Naive thymus-derived CD4-positive, alpha-beta T cell (primary cell): ENCODE data around the gene DIPK1C. TPM values are rescaled to one million over a fixed set of nuclear protein-coding genes. Genes with fewer than 3 reads are reported as not detected.

ENCODE experiments used
- ATAC-seq: fragments of 150-1000 bp; cut with Tn5 transposase; 2 replicates; pipeline ENCODE4 v1.10.0; 2021; ENCODE audit warnings: mild to moderate bottlenecking, moderate library complexity
- CTCF ChIA-PET: fragments of 350-600 bp; sonication (Branson Sonifier 250); formaldehyde crosslinking; loops from one replicate; lab custom pipeline; 2021; ENCODE audit warnings: antibody characterized with exemption; lab: Charles Lee
- POLR2A ChIA-PET: fragments of 350-600 bp; sonication (Branson Sonifier 250); formaldehyde crosslinking; loops from one replicate; lab custom pipeline; 2021; ENCODE audit warnings: antibody characterized with exemption, inconsistent platforms; lab: Charles Lee
- DNase-seq, 9 donors: peaks; one replicate each; pipeline versions ENCODE4 v3.0.0 to v3.0.0-alpha.2; 2020 to 2022; ENCODE audit warnings: mixed read lengths in 1 of 9
- H3K27ac ChIP-seq: one replicate; pipeline ENCODE4 v1.7.0; 2013; ENCODE audit warnings: mild to moderate bottlenecking, low read depth, low read length, moderate library complexity
- H3K27me3 ChIP-seq, 2 donors: one replicate each; pipeline ENCODE4 v1.7.0; 2013; ENCODE audit warnings: low read length in 2 of 2, mild to moderate bottlenecking in 2 of 2, moderate library complexity in 2 of 2; ENCODE audit not compliant: control insufficient read depth in 2 of 2, insufficient read depth in 2 of 2
- H3K36me3 ChIP-seq, 3 experiments: 1 replicate in 2 of 3; 2 replicates in 1 of 3; pipeline ENCODE4 v1.7.0; 2013; ENCODE audit warnings: low read length in 3 of 3, mild to moderate bottlenecking in 3 of 3, moderate library complexity in 1 of 3; ENCODE audit not compliant: insufficient read depth in 3 of 3, control insufficient read depth in 2 of 3
- H3K4me1 ChIP-seq, 2 donors: one replicate each; pipeline ENCODE4 v1.7.0; 2013; ENCODE audit warnings: low read length in 2 of 2, mild to moderate bottlenecking in 2 of 2, moderate library complexity in 1 of 2; ENCODE audit not compliant: control insufficient read depth in 2 of 2, insufficient read depth in 2 of 2
- H3K4me3 ChIP-seq: 2 replicates; pipeline ENCODE4 v1.7.0; 2013; ENCODE audit warnings: mild to moderate bottlenecking, low read length
- H3K9me3 ChIP-seq, 3 experiments: 1 replicate in 2 of 3; 2 replicates in 1 of 3; pipeline ENCODE4 v1.7.0; 2013; ENCODE audit warnings: low read length in 3 of 3; ENCODE audit not compliant: control insufficient read depth in 2 of 3
- H3K27ac Mint-ChIP-seq, 9 donors: one replicate each; pipeline ENCODE4 v1.8.0; 2020 to 2022; ENCODE audit warnings: mixed read lengths in 9 of 9, mild to moderate bottlenecking in 8 of 9, moderate library complexity in 5 of 9, inconsistent platforms in 2 of 9
- H3K27me3 Mint-ChIP-seq, 5 donors: one replicate each; pipeline ENCODE4 v1.8.0; 2021 to 2022; ENCODE audit warnings: mixed read lengths in 5 of 5, mild to moderate bottlenecking in 1 of 5
- H3K36me3 Mint-ChIP-seq, 5 donors: one replicate each; pipeline ENCODE4 v1.8.0; 2020 to 2022; ENCODE audit warnings: mixed read lengths in 5 of 5, mild to moderate bottlenecking in 3 of 5, inconsistent platforms in 1 of 5
- H3K4me1 Mint-ChIP-seq, 7 donors: one replicate each; pipeline ENCODE4 v1.8.0; 2020 to 2022; ENCODE audit warnings: mixed read lengths in 7 of 7, mild to moderate bottlenecking in 3 of 7, inconsistent platforms in 1 of 7
- H3K4me3 Mint-ChIP-seq, 10 donors: one replicate each; pipeline ENCODE4 v1.8.0; 2020 to 2022; ENCODE audit warnings: mild to moderate bottlenecking in 10 of 10, mixed read lengths in 10 of 10, moderate library complexity in 6 of 10, inconsistent platforms in 2 of 10
- H3K9me3 Mint-ChIP-seq, 11 donors: one replicate each; pipeline ENCODE4 v1.8.0; 2020 to 2022; ENCODE audit warnings: mixed read lengths in 11 of 11, mild to moderate bottlenecking in 4 of 11, inconsistent platforms in 1 of 11, moderate library complexity in 1 of 11
- intact Hi-C, 2 donors: fragments of 100-400 bp; cut with micrococcal nuclease; formaldehyde crosslinking; loops; one replicate each; pipeline ENCODE4 v1.15.1; 2023
- polyA plus RNA-seq, 2 donors: library from polyadenylated mRNA; unstranded; fragments of 300-500 nt; fragmentation: Illumina TruSeq; gene quantifications; one replicate each; pipeline ENCODE4 v1.2.3, GENCODE V29; 2021
- total RNA-seq, 6 experiments: library from RNA in 5 of 6; stranded (reverse) in 5 of 6; gene quantifications; 1 replicate in 5 of 6; 2 replicates in 1 of 6; pipeline ENCODE4 v1.2.3 and lab custom pipeline; 2021 to 2026

DIPK1C gene
- total and polyA plus RNA-seq, 7 experiments from 2014 or later = not detected

- H3K36me3 ChIP-seq = no peaks in the 10 kb centered on the region
- H3K27ac Mint-ChIP-seq = peak overlapping the region; percentile 92 to 99 (median 96)
- H3K9me3 ChIP-seq = no peaks in the 10 kb centered on the region
- CTCF ChIA-PET = interaction anchor here (1.2 to 1.4 kb wide), 2 partner anchors 17 to 86 kb away, joined by 4 read pairs; no protein-coding TSS in a partner anchor
- H3K4me3 ChIP-seq = peak overlapping the region; percentile 35
- POLR2A ChIA-PET = interaction anchor here (0.6 to 1.7 kb wide), 3 partner anchors 34 to 76 kb away, joined by 3 to 5 read pairs (median 4); no protein-coding TSS in a partner anchor
- H3K27ac ChIP-seq = peak overlapping the region; percentile 70
- no peaks in the 10 kb centered on the region for H3K27me3 ChIP-seq
- peak; percentile 41 for ATAC-seq
- peak in 4 of 9 donors; percentile 12 to 28 (median 13) for DNase-seq
- H3K4me3 Mint-ChIP-seq = peak overlapping the region; percentile 71 to 93 (median 84)
- intact Hi-C loops = loop anchor here (1.0 kb wide), 3 partner anchors 30 to 85 kb away; no protein-coding TSS in a partner anchor
- H3K4me1 ChIP-seq = peaks cover 5 to 19% of the 10 kb centered on the region in 2 donors
- peaks cover 0 to 14% (median 0%) of the 10 kb centered on the region in 5 donors for H3K36me3 Mint-ChIP-seq
- peaks cover 0 to 6% (median 0%) of the 10 kb centered on the region in 11 donors for H3K9me3 Mint-ChIP-seq
- H3K27me3 Mint-ChIP-seq = peaks cover 0 to 5% (median 0%) of the 10 kb centered on the region in 5 donors
- H3K4me1 Mint-ChIP-seq = peaks cover 15 to 45% (median 37%) of the 10 kb centered on the region in 7 donors
Observed at GRCh38 chr18:74407888-74408287, 49.2 kb downstream of the DIPK1C start.

GRCh38 chr18:74402806-74403433, 54.2 kb downstream of the DIPK1C start:
- intact Hi-C loops = no loop called here
- H3K27ac Mint-ChIP-seq = peak overlapping the region in 1 of 9 donors; percentile 55
- H3K27ac ChIP-seq = no peak overlapping the region
- H3K36me3 ChIP-seq = no peaks in the 10 kb centered on the region
- CTCF ChIA-PET = no interaction called here
- peaks cover 0 to 4% (median 0%) of the 10 kb centered on the region in 11 donors for H3K9me3 Mint-ChIP-seq
- H3K4me1 Mint-ChIP-seq = peaks cover 18 to 44% (median 23%) of the 10 kb centered on the region in 7 donors
- H3K4me3 Mint-ChIP-seq = no peak overlapping the region
- peaks cover 0 to 9% (median 0%) of the 10 kb centered on the region in 5 donors for H3K36me3 Mint-ChIP-seq
- H3K9me3 ChIP-seq = no peaks in the 10 kb centered on the region
- POLR2A ChIA-PET = no interaction called here
- H3K4me3 ChIP-seq = no peak overlapping the region
- peaks cover 0 to 17% (median 0%) of the 10 kb centered on the region in 5 donors for H3K27me3 Mint-ChIP-seq
- H3K27me3 ChIP-seq = no peaks in the 10 kb centered on the region
- ATAC-seq = no peak
- peaks cover 5 to 10% of the 10 kb centered on the region in 2 donors for H3K4me1 ChIP-seq
- no peak for DNase-seq

GRCh38 chr18:74400813-74401212, 56.3 kb downstream of the DIPK1C start:
- H3K27me3 Mint-ChIP-seq = peaks cover 0 to 21% (median 0%) of the 10 kb centered on the region in 5 donors
- ChIA-PET CTCF (no interaction called here), POLR2A (interaction anchor here (2.6 kb wide), 1 partner anchor 27 kb away, joined by 10 read pairs; no protein-coding TSS in a partner anchor)
- H3K27ac Mint-ChIP-seq = no peak overlapping the region
- H3K4me1 Mint-ChIP-seq = peaks cover 11 to 29% (median 16%) of the 10 kb centered on the region in 7 donors
- no peaks in the 10 kb centered on the region for H3K9me3 ChIP-seq
- no peak overlapping the region for H3K4me3 ChIP-seq
- no peak overlapping the region for H3K27ac ChIP-seq
- ATAC-seq (no peak), DNase-seq (no peak)
- H3K27me3 ChIP-seq = no peaks in the 10 kb centered on the region
- intact Hi-C loops = no loop called here
- no peaks in the 10 kb centered on the region for H3K36me3 ChIP-seq
- H3K36me3 Mint-ChIP-seq = peaks cover 0 to 5% (median 0%) of the 10 kb centered on the region in 5 donors
- H3K9me3 Mint-ChIP-seq = peaks cover 0 to 4% (median 0%) of the 10 kb centered on the region in 11 donors
- H3K4me1 ChIP-seq = peaks cover 0 to 4% of the 10 kb centered on the region in 2 donors
- H3K4me3 Mint-ChIP-seq = no peak overlapping the region

GRCh38 chr18:74399091-74399887, 57.8 kb downstream of the DIPK1C start:
- Histone ChIP-seq H3K27ac (no peak overlapping the region), H3K36me3 (no peaks in the 10 kb centered on the region), H3K4me1 (peaks cover 0 to 4% of the 10 kb centered on the region in 2 donors), H3K4me3 (no peak overlapping the region), H3K9me3 (no peaks in the 10 kb centered on the region), H3K27me3 (no peaks in the 10 kb centered on the region)
- intact Hi-C loops = no loop called here
- POLR2A ChIA-PET = interaction anchor here (0.5 to 1.2 kb wide), 3 partner anchors 21 to 97 kb away, joined by 3 to 7 read pairs (median 3); partner anchors contain the start of gene CNDP2
- ATAC-seq = no peak
- Mint-ChIP-seq H3K27me3 (peaks cover 0 to 33% (median 5%) of the 10 kb centered on the region in 5 donors), H3K36me3 (no peaks in the 10 kb centered on the region), H3K4me3 (peak overlapping the region in 5 of 10 donors; percentile 6 to 49 (median 34)), H3K9me3 (no peaks in the 10 kb centered on the region), H3K4me1 (peaks cover 11 to 29% (median 16%) of the 10 kb centered on the region in 7 donors), H3K27ac (peak overlapping the region in 1 of 9 donors; percentile 49)
- DNase-seq = no peak
- CTCF ChIA-PET = interaction anchor here (1.1 kb wide), 1 partner anchor 94 kb away, joined by 3 read pairs; no protein-coding TSS in a partner anchor

- peaks cover 11 to 29% (median 16%) of the 10 kb centered on the region in 7 donors for H3K4me1 Mint-ChIP-seq
- H3K36me3 ChIP-seq = no peaks in the 10 kb centered on the region
- peak overlapping the region in 2 of 9 donors; percentile 36 to 49 for H3K27ac Mint-ChIP-seq
- intact Hi-C loops = no loop called here
- H3K27me3 ChIP-seq = no peaks in the 10 kb centered on the region
- no peaks in the 10 kb centered on the region for H3K36me3 Mint-ChIP-seq
- H3K27ac ChIP-seq = no peak overlapping the region
- H3K4me3 ChIP-seq = no peak overlapping the region
- ATAC-seq (no peak), DNase-seq (no peak)
- peaks cover 0 to 4% of the 10 kb centered on the region in 2 donors for H3K4me1 ChIP-seq
- no peaks in the 10 kb centered on the region for H3K9me3 ChIP-seq
- H3K4me3 Mint-ChIP-seq = no peak overlapping the region
- H3K27me3 Mint-ChIP-seq = peaks cover 0 to 48% (median 7%) of the 10 kb centered on the region in 5 donors
- ChIA-PET CTCF (no interaction called here), POLR2A (no interaction called here)
- H3K9me3 Mint-ChIP-seq = no peaks in the 10 kb centered on the region
Observed at GRCh38 chr18:74397572-74397971, 59.5 kb downstream of the DIPK1C start.
